Measurements from ENCODE around the gene ZNF578.
"Not testable (repeated sequence)": the region's sequence is repeated elsewhere in the genome, so short reads cannot be mapped to it uniquely, and the experiment has no call there.

Gene ZNF578

DNA sequence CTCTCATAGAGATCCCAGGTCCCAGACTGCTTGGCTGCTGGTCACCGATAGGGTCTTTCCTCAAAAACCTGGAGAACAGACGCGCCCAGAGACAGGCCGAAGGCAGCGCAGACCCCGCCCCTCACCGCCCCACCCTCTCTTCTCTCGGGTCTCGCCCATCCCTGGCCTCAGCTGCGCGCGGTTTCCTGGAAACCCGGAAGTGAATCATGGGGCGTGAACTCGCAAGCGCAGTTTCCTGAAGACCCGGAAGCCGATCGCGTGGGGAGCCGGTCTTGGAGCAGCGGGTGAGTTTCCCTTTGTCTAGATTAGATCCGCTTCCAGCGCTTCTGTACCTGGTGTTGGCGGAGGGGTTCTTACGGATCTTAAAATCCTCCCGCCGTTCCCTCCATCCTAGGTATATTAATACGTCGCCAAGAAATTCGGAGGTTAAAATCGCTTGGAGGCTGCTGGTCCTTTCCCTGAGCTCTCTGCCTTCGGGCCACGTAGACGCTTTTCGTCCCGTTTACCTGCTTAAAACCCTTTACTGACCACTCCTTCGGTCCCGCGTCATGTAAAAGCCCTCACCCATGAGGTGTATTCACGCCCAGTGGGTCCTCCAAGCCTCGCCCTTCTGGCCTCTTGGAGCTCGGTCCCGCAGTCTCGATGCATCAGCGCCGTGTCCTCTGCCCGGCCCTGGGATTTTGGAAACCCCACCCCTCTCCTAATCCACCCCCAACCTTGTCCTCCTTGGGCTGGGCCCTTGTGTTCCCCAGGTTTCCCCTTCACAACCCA is at the start of gene ZNF578:
ZNF578 (plus strand) TSS at position 230 of the 771 bp plus-strand sequence. CDS start 48,293 bp downstream, outside the sequence.
- peak; percentile 25 for DNase-seq (ENCODE audit: low spot score)

- DNase-seq (ENCODE audit: low spot score) = no peak
Measured at GRCh38 chr19:52410276-52410675, 43.1 kb upstream of the ZNF578 start.

DNA sequence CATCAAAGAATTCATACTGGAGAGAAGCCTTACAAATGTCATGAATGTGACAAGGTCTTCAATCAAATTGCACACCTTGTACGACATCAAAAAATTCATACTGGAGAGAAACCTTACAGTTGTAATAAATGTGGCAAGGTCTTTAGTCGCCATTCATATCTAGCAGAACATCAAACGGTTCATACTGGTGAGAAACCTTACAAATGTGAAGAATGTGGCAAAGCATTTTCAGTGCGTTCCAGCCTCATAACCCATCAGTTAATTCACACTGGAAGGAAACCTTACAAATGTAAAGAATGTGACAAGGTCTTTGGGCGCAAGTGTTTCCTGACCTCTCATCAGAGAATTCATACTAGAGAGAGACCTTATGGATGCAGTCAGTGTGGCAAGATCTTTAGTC is 37.6 kb upstream of the ZNF578 start:
- DNase-seq (ENCODE audit: low spot score) = no peak

- no peak for DNase-seq (ENCODE audit: low spot score)
Measured at GRCh38 chr19:52428937-52429336, 24.4 kb upstream of the ZNF578 start, which contains the start of gene ZNF534. TSS of gene ZNF534 (plus strand) at chr19:52429148. CDS start at chr19:52431475, 2,327 bp downstream.

DNA sequence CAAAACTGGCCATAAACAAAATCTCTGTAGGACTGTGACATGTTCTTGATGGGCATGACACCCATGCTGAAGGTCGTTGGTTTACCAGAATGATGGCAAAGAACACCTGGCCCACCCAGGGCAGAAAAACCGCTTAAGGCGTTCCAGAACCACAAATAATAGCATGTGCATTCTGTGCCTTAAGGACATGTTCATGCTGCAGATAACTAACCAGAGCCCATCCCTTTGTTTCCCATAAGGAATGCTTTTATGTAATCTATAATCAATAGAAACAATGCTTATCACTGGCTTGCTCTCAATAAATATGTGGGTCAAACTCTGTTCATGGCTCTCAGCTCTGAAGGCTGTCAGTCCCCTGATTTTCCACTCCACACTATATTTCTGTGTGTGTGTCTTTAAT is 11.2 kb upstream of the ZNF578 start:
- DNase-seq (ENCODE audit: low spot score) = no peak

- DNase-seq (ENCODE audit: low spot score) = no peak
Measured at GRCh38 chr19:52444506-52444905, 8.8 kb upstream of the ZNF578 start.

DNA sequence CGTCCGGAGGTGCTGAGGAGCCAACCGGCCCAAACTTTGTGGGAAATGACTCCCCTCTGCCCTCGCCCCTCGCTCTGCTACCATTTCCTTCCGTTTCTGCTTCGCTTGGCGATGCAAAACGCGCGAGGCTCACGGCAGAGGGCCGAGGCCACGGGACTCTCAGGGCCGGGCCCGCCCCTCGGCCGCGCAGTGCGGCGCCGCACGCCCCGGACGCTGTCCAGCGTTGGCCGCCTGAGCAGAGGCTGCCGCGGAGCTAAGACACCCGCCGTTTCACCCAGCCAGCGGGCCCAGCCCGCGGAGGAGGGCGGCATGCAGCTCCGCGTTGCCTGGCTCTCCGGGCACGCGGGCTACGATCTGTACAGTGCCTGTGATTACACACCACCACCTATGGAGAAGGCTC is 2.1 kb upstream of the ZNF578 start:
- no peak for DNase-seq (ENCODE audit: low spot score)

DNA sequence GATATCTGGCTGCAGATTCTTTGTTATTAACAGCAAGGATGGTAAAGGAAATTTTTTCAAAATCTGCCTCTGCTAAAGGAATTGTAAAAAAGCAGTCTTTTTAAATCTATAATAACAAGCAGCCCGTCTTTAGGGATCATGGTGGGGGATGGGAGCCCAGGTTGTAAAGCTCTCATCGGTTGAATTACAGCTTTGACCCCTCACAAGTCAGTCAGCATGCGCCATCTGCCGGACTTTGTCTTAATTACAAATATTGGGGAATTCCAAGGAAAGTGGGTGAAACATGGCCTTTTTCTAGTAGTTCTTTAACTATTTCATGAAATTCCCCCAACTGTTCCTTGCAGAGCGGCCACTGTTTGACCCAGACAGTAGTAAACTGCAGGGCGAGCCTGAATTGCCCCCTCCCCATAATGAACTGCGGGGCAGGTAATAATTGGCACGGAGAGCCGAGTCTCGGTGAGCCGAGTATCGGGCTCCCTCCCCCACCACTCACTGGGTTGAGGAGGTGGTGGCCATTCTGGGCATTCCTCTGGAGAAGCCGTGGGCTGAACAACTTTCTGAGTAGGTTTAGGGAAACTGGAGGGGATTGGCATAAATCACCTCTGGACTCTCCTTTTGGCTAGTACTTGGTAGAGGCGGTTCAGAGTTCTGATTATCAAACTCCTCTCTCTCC is 11.6 kb downstream of the ZNF578 start:
- no peak for DNase-seq (ENCODE audit: low spot score)

- no peak for DNase-seq (ENCODE audit: low spot score)
Measured at GRCh38 chr19:52473655-52474350, 20.4 kb downstream of the ZNF578 start.

DNA sequence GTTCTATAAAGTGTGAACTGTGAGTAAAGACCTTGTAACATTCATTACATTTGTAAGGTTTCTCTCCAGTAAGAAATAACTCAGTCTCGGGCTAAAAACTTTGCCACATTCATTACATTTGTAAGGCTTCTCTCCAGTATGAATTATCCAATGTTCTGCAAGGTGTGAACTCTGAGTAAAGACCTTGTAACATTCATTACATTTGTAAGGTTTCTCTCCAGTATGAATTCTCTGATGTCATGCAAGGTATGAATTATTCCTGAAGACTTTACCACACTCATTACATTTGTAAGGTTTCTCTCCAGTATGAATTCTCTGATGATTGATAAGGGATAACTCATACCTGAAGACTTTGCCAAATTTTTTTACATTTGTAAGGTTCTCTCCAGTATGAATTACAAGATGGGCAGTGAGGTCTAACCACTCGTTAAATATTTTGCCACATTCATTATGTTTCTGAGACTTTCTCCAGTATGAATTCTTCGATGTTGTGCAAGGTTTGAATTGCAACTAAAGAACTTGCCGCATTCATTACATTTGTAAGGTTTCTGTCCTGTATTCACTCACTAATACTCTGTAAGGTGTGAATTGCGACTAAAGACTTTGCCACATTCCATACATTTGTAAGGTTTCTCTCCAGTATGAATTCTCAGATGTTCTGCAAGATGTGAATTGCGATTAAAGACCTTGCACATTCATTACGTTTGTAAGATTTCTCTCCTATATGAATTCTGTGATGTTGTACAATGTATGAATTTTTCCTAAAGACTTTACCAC is 21.2 kb downstream of the ZNF578 start:
- no peak for DNase-seq (ENCODE audit: low spot score)

- DNase-seq (ENCODE audit: low spot score) = not testable (repeated sequence)
Measured at GRCh38 chr19:52484111-52484743, 30.9 kb downstream of the ZNF578 start.

GRCh38 chr19:52485064-52485463 is 31.7 kb downstream of the ZNF578 start:
- not testable (repeated sequence) for DNase-seq (ENCODE audit: low spot score)

GRCh38 chr19:52485561-52486240 is 32.3 kb downstream of the ZNF578 start:
- not testable (repeated sequence) for DNase-seq (ENCODE audit: low spot score)

GRCh38 chr19:52492201-52492993 is 39.0 kb downstream of the ZNF578 start:
- DNase-seq (ENCODE audit: low spot score) = no peak

DNA sequence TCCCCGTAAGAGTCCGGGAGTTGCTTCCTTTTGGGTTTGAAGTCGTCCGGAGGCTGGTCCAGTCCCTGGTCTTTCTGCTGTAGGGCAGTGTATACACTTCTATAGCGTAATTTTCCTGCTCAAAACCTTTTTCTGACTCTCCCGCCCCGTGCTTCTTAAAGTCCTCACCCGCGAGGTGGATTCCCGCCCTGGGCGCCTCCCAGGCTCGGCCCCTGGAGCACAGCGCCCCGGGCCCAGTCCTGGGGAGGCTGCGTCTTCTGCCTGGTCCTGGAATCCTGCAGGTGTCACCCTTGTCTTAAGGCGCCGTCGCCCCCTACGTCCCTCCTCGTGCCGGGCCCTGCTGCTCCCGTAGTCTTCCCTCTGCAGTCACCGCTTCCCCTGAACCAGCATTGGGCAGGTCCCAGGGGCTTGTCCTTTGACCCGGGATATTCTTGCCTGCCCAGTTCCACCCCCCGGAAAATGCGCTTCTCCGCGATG is 39.7 kb downstream of the ZNF578 start:
- no peak for DNase-seq (ENCODE audit: low spot score)

DNA sequence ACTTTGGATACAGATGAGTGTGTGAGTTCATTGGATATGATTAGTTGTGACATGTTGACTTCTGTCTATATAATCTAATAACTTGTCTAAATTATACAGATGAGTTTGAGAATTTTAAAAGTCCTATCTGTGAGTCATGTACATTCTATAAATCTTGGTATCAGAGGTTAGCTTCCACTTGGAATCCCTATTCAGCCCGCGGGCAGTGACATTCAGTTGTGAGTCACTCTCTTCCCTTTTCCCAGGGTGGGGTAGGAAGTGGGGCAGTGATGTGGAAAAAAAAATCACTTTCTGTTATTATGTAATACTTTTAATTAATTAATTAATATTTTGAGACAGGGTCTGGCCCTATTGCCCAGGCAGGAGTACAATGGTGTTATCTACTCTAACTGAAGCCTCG is 41.2 kb downstream of the ZNF578 start:
- DNase-seq (ENCODE audit: low spot score) = no peak

DNA sequence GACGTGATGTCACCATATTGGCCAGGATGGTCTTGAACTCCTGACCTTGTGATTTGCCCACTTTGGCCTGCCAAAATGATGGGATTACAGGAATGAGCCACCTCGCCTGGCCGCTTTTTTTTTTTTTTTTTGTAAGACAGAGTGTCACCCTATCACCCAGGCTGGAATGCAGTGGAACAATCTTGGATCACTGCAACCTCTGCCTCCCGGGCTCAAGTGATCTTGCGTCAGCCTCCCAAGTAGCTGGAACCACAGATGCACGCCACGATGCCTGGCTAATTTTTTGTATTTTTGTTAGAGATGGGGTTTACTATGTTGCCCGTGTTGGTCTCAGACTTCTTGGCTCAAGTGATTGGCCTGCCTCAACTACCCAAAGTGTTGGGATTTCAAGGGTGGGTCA is 45.2 kb downstream of the ZNF578 start:
- DNase-seq (ENCODE audit: low spot score) = no peak

DNA sequence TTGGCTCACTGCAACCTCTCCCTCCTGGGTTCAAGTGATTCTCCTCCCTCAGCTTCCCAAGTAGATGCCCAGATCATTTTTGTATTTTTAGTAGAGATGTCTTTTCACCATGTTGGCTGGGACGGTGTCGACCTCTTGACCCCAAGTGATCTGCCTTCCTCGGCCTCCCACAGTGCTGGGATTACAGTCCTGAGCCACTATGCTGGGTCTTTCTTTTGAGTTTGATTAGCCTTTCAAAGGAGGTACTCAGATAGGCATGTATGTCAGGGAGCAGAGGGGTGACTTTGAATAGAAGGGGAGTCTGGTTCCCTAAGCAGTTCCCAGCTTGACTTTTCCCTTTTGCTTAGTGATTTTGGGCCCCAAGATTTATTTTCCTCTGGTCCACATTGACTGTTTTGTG is 47.1 kb downstream of the ZNF578 start:
- DNase-seq (ENCODE audit: low spot score) = not testable (repeated sequence)

DNA sequence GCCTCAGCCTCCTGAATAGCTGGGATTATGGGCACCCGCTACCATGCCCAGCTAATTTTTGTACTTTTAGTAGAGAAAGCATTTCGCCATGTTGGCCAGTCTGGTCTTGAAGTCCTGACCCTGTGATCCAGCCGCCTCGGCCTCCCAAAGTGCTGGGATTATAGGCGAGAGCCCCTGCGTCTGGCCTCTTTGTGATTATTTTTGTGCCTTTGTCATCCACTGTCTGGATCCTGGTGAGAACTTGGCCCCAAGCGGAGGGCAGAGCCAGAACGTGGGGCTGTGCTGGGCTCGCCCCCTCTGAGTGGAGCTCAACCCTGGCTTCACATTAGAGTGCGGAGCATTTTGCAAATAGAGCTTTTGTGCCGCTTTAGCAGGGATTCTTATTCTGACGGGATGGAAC is 47.6 kb downstream of the ZNF578 start:
- not testable (repeated sequence) for DNase-seq (ENCODE audit: low spot score)

GRCh38 chr19:52507266-52507665 is 53.9 kb downstream of the ZNF578 start:
- DNase-seq (ENCODE audit: low spot score) = no peak
